GM21528 (cell line): Measurements from ENCODE around the gene TYROBP.
"Not testable (repeated sequence)": the region's sequence is repeated elsewhere in the genome, so short reads cannot be mapped to it uniquely, and the experiment has no call there.

ENCODE experiments used
- ATAC-seq: cut with Tn5 transposase; IDR thresholded peaks from one replicate; pipeline ENCODE4 v1.9.1; 2021; ENCODE audit warnings: mild to moderate bottlenecking, moderate library complexity; ENCODE audit not compliant: unreplicated experiment, low FRiP score

Gene TYROBP

GRCh38 chr19:35901854-35902661 is 6.0 kb downstream of the TYROBP start, which contains the start of gene HCST:
Gene HCST, plus strand, starts transcription at chr19:35902529. Its CDS starts 65 bp downstream, at chr19:35902594.
- no peak for ATAC-seq

DNA sequence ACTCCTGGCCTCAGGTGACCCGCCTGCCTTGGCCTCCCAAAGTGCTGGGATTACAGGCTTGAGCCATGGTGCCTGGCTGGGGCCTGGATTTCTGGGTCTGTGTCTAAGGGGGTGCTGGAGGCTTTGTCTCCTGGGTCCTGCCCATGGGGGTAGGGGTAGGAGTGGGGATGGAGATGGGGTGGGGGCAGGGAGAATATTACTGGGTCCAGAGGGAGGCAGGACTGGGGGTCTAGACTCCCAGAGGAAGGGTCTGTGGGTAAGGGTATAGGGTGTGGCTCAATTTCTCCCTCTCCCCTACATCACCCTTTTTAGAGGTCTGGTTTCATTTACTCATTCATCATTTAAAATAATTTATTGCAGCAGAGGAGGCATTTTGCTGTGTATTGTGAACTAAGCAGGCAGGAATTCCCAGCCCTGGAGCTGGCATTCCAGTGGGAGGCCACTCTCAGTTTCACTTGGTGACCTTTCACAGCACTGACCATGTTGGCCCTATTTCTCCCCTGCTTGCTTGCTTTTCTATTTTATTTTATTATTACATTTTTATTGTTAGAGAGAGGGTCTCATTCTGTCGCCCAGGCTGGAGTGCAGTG is 6.9 kb downstream of the TYROBP start:
- ATAC-seq, result no peak

DNA sequence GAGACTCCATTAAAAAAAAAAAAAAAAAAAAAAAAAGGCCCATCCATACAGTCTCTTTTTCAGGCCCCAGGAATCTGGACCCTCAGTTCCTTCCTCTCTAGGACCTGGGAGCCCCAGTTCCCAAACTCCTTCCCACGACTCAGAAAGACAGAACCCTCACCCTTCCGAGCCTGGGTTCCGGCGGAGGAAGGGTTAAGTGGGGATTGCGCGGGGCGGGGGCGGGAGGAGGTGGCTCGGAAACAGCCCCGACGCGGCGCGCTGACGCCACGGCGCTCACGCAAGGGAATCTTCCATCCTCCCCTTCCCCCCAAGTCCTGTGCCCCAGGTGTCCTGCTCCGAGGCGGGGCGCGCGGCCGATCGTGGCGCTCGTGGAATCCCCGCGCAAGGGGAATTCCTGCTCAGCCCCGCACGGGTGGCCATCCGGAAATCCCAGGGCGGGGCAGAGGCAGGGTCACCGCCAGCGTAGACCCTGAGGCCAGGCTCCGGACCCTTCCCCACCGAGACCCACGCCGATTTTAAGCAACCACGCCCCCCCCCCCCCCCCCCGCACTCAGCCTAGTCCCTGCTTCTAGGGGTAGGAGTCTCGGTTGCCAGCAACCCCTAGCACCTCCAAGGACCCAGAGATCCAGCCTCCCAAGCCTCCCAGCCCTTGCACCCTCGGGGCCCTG is 8.4 kb downstream of the TYROBP start:
- ATAC-seq, result peak; percentile 50

DNA sequence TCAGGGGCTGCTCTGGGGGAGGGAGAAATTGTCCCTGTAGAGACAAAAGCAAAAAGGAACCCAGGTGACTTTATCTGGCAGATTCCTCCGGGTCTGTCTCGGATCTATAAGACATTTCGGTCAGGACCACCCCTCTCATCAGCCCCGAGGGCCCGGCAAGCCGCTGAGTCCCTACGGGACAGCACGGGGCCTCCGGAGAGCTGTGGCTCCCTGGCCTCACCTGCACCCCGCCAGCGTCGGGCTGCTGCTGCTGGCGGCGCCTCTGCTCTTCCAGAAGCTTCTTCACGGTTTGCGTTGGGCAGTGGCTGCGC is 9.6 kb downstream of the TYROBP start:
- ATAC-seq, result no peak

DNA sequence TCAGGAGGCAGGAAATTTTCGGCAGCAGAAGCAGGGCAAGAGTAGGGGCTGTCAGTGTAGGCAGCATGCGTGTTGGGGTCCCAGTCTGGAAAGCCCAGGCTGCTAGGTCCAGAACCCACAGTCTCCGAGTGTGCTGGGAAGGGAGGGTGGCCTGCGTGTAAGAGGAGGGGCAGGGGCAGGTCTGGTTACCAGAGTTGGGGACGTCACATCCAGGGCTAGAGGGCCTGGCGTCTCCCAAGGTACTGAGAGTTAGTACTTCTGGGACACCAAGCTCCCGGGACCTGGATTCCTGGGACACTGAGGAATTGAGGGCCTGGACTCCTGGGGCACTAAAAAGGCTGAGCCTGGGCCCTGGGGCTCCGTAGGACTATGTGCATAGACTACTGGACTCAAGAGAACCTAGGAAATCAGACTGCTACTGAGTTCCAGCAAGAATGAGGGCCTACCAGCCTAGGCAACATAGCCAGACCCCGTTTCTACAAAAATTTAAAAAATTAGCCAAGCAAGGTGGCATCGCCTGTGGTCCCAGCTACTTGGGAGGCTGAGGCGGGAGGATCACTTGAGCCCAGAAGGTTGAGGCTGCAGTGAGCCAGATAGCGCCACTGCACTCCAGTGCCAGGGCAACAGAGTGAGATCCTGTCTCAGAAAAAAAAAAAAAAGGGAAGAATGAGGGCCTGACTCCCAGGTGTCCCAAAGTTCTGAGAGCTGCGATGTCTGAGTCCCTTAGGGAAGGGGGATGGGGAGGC is 10.2 kb downstream of the TYROBP start:
- no peak for ATAC-seq

DNA sequence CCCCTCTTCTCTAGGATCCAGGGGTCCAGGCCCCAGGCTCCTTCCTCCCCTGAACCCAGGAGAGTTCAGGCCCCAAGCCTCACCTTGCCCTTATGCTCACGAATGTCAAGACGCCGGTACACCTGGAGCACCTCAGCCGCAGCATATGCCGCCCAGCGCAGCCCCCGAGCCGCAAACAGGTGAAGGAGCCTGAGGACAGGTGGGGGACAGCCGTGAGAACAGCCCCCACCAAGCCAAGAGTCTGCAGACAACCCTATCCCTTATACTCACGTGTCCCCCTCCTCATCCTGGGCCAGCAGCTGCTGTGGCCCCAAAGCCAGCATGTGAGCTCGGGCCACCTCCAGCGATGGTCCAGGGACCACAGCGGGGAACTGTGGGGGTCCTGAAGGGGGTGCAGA is 11.5 kb downstream of the TYROBP start:
- ATAC-seq, result no peak

- ATAC-seq, result no peak
These were observed 12.0 kb downstream of the TYROBP start for GRCh38 chr19:35895911-35896642.

DNA sequence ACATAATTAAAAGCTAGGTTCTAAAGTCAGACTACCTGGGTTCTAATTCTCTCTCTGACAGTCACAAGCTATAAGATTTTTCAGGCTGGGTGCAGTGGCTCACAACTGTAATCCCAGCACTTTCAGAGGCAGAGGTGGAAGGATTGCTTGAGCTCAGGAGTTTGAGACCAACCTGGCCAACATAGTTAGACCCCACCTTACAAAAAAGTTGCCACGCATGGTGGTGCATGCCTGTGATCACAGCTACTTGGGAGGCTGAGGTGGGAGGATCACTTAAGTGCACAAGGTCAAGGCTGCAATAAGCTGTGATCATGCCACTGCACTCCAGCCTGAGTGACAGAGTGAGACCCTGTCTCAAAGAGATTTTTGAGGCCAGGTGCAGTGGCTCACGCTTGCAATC is 13.8 kb downstream of the TYROBP start:
- no peak for ATAC-seq

GRCh38 chr19:35891819-35892218 is 16.3 kb downstream of the TYROBP start:
- not testable (repeated sequence) for ATAC-seq

GRCh38 chr19:35890113-35890650 is 17.9 kb downstream of the TYROBP start:
- no peak for ATAC-seq

DNA sequence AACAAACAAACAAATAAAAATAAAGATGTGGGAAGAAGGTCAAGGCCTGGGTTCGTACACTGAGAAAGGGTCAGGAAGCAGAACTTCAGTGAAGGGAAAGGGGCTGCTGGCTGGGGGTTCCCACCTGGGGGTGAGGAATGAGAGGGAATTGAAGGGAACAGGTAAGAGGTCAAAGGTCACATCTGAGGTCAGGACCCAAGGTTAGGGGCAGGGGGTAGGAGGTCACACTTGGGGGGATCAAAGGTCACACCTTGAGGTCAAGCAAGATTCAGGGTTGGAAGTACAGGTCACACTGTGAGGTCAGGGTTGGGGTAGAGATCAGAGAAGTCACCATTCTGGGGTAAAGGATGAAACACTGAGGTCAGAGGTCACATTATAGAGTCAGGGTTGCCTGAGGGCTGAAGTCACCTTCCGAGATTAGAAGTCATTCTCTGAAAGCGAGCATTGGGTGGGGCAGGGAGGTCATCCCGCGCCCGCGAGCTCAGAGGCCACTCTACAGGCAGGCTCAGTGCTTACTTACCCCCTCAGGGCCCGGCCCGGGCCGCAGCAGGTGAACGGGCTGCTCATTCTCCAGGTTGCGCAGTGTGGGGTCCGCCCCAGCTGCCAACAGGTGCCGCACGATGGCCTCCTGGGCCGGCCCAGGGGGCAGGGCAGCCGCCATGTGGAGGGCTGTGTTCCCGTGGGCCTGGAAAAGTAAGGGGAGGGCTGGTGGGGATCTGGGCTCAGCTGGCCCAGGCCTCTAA is 18.6 kb downstream of the TYROBP start:
- ATAC-seq, result no peak

DNA sequence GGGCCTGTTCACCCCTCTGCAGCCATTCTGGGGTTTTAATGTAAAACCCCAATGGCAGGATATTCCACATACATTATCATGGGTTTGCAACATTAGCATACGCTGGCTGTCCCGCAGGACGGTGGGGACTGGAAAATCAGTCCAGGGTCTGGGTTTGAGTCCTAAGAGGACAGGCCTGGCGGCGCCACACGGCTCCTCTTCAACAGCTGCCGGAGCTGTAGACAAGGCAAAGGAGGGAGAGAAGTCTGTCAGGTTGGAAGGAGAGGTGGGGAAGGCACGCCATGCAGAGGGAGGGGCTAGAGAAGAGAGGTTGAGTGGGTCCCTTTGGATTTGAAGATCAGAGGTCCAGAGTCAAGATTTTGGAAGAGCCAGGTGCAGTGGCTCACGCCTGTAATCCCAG is 19.7 kb downstream of the TYROBP start:
- no peak for ATAC-seq

DNA sequence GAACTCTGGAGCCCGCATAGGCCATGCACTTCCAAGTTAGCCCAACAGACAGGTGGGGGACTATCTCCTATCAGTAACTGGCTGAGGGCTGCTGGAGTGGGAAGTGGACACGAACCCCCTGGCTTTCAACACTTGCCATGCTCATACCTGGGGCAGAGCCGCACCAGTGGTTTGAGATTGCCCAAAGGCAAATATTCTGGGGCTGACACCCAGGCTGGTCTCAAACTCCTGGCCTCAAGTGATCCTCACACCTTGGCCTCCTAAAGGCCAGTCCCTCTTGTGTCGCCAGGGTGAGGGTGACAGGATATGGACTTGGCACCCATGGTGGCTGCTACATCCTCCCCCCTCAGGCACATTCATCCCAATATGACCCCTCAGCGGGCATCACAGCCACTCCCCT is 20.9 kb downstream of the TYROBP start:
- ATAC-seq, result no peak

- no peak for ATAC-seq
These were observed 22.2 kb downstream of the TYROBP start for GRCh38 chr19:35885904-35886303.

- no peak for ATAC-seq
These were observed 22.8 kb downstream of the TYROBP start for GRCh38 chr19:35885225-35885738.

GRCh38 chr19:35883882-35884281 is 24.2 kb downstream of the TYROBP start:
- no peak for ATAC-seq

GRCh38 chr19:35882114-35882832 is 25.8 kb downstream of the TYROBP start:
- ATAC-seq, result no peak

GRCh38 chr19:35879770-35880317 is 28.3 kb downstream of the TYROBP start:
- no peak for ATAC-seq
